Measurements from ENCODE around the gene ADGB. TPM values are rescaled to one million over a fixed set of nuclear protein-coding genes. Genes with fewer than 3 reads are reported as not detected.

Gene ADGB
- total RNA-seq, 1 donor: not detected

GRCh38 chr6:146770965-146771735 lies 172.4 kb downstream of the ADGB start:
- no peak for DNase-seq (ENCODE audit: low read depth)
- TF ChIP-seq CTCF (IDR thresholded peaks at IDR 0.05; ENCODE audit: insufficient read depth, low read length): no peak

GRCh38 chr6:146775220-146775619 lies 176.4 kb downstream of the ADGB start:
- H3K4me3 ChIP-seq (ENCODE audit: low read depth, low read length): no peak overlapping the region
- peak; percentile 11 for DNase-seq (ENCODE audit: low read depth)
- no peak for TF ChIP-seq CTCF (IDR thresholded peaks at IDR 0.05; ENCODE audit: insufficient read depth, low read length)

More at GRCh38 chr6:146770965-146771735, 172.4 kb downstream of the ADGB start:
- H3K4me3 ChIP-seq (ENCODE audit: low read depth, low read length): no peak overlapping the region

GRCh38 chr6:146781836-146782235 lies 183.1 kb downstream of the ADGB start:
- no peak overlapping the region for H3K4me3 ChIP-seq (ENCODE audit: low read depth, low read length)
- no peak for DNase-seq (ENCODE audit: low read depth)
- no peak for TF ChIP-seq CTCF (IDR thresholded peaks at IDR 0.05; ENCODE audit: insufficient read depth, low read length)

- H3K4me3 ChIP-seq (ENCODE audit: low read depth, low read length): no peak overlapping the region
- peak; percentile 50 for DNase-seq (ENCODE audit: low read depth)
- peak; percentile 48 for TF ChIP-seq CTCF (IDR thresholded peaks at IDR 0.05; ENCODE audit: insufficient read depth, low read length)
Observed at GRCh38 chr6:146785001-146785585, 186.3 kb downstream of the ADGB start.

GRCh38 chr6:146787876-146788508 lies 189.2 kb downstream of the ADGB start:
- no peak for DNase-seq (ENCODE audit: low read depth)
- no peak overlapping the region for H3K4me3 ChIP-seq (ENCODE audit: low read depth, low read length)
- TF ChIP-seq CTCF (IDR thresholded peaks at IDR 0.05; ENCODE audit: insufficient read depth, low read length): no peak

- TF ChIP-seq CTCF (IDR thresholded peaks at IDR 0.05; ENCODE audit: insufficient read depth, low read length): no peak
- no peak for DNase-seq (ENCODE audit: low read depth)
- H3K4me3 ChIP-seq (ENCODE audit: low read depth, low read length): no peak overlapping the region
Observed at GRCh38 chr6:146790561-146791091, 191.9 kb downstream of the ADGB start.
